RWPE1 (cell line): ENCODE measurements around the gene FRS3.

Experiments
- CTCF ChIA-PET: fragments of 350-600 bp; sonication (Branson Sonifier 250); formaldehyde crosslinking; extraction: SDS; loops from one replicate; lab custom pipeline; 2021; lab: Yijun Ruan, JAX
- POLR2A ChIA-PET: fragments of 400-600 bp; formaldehyde crosslinking; extraction: SDS; loops from one replicate; lab custom pipeline; 2020; ENCODE audit warnings: antibody characterized with exemption; ENCODE audit not compliant: low non-redundant PET; lab: Yijun Ruan, JAX
- DNase-seq: peaks from one replicate; pipeline ENCODE4 v3.0.0; 2012; ENCODE audit warnings: low spot score
- H3K27ac ChIP-seq: fragments of 450-650 bp; 2 replicates; pipeline ENCODE4 v1.5.1; 2017
- CTCF ChIP-seq: fragments of 450-650 bp; conservative IDR thresholded peaks from 2 replicates; pipeline ENCODE4 v1.5.1; 2017; ENCODE audit warnings: low read depth, mild to moderate bottlenecking

The FRS3 gene

GRCh38 chr6:41811095-41811494, 31.4 kb upstream of the FRS3 start:
- no peak for TF ChIP-seq CTCF
- no peak for DNase-seq
- POLR2A ChIA-PET, result no interaction called here
- CTCF ChIA-PET, result no interaction called here
- H3K27ac ChIP-seq, result no peak overlapping the region

- ChIA-PET CTCF (interaction anchor here (1.2 kb wide), 1 partner anchor 238 kb away, joined by 4 read pairs; no protein-coding TSS in a partner anchor), POLR2A (no interaction called here)
- DNase-seq, result no peak
- no peak for TF ChIP-seq CTCF
- H3K27ac ChIP-seq, result no peak overlapping the region
These were observed 26.4 kb upstream of the FRS3 start for GRCh38 chr6:41805830-41806774.

- H3K27ac ChIP-seq, result no peak overlapping the region
- TF ChIP-seq CTCF, result peak; percentile 47
- ChIA-PET CTCF (interaction anchor here (0.6 to 1.9 kb wide), 6 partner anchors 18 to 243 kb away, joined by 3 to 14 read pairs (median 4); no protein-coding TSS in a partner anchor), POLR2A (no interaction called here)
- no peak for DNase-seq
These were observed 21.7 kb upstream of the FRS3 start for GRCh38 chr6:41801380-41801779.

- ChIA-PET POLR2A (no interaction called here), CTCF (interaction anchor here (1.2 kb wide), 1 partner anchor 245 kb away, joined by 5 read pairs; no protein-coding TSS in a partner anchor)
- DNase-seq, result no peak
- TF ChIP-seq CTCF, result no peak
- H3K27ac ChIP-seq, result no peak overlapping the region
These were observed 19.8 kb upstream of the FRS3 start for GRCh38 chr6:41799559-41799911.

GRCh38 chr6:41798901-41799558, 19.3 kb upstream of the FRS3 start:
- ChIA-PET CTCF (interaction anchor here (0.7 to 0.8 kb wide), 2 partner anchors 12 to 24 kb away, joined by 4 read pairs; partner anchors contain the start of gene TOMM6), POLR2A (no interaction called here)
- no peak overlapping the region for H3K27ac ChIP-seq
- no peak for DNase-seq
- no peak for TF ChIP-seq CTCF

GRCh38 chr6:41796474-41796873, 16.8 kb upstream of the FRS3 start:
- POLR2A ChIA-PET, result no interaction called here
- DNase-seq, result no peak
- no peak for TF ChIP-seq CTCF
- no peak overlapping the region for H3K27ac ChIP-seq
- CTCF ChIA-PET, result no interaction called here
